Activated CD4-positive, alpha-beta T cell treated with anti-CD3 and anti-CD28 coated beads, Interleukin-2, amount 50 U/mL, for 24 hours (primary cell): ENCODE measurements around the gene ABTB2.
"Not testable (repeated sequence)": the region's sequence is repeated elsewhere in the genome, so short reads cannot be mapped to it uniquely, and the experiment has no call there.

Source experiments
- DNase-seq, 2 donors: peaks; one replicate each; pipeline ENCODE4 v3.0.0-alpha.2; 2020; ENCODE audit warnings: low read depth in 1 of 2, low spot score in 1 of 2

Gene ABTB2

GRCh38 chr11:34218756-34219155, 139.1 kb downstream of the ABTB2 start:
- not testable (repeated sequence) for DNase-seq

- DNase-seq, result no peak
Measured at GRCh38 chr11:34218067-34218466, 139.7 kb downstream of the ABTB2 start.

DNA sequence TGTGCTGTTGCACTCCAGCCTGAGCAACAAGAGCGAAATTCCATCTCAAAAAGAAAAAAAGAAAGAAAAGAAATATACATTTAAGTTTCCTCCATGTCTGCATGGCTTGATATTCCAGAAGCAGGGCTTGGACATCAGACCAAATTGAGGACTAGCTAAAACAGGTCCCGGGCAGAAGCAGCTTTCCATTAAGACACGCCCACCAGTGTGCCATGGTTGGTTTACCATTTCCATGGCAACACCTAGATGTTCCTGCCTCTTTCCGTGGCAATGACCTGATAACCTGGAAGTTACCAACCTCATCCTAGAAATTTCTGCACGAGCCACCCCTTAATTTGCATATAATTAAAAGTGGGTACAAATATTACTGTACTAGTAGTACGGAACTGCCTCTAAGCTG, 141.1 kb downstream of the ABTB2 start:
- no peak for DNase-seq

- no peak for DNase-seq
Measured at GRCh38 chr11:34215806-34216453, 141.9 kb downstream of the ABTB2 start.

GRCh38 chr11:34214961-34215805, 142.6 kb downstream of the ABTB2 start:
- DNase-seq, result peak; percentile 26 to 77

GRCh38 chr11:34213366-34213765, 144.4 kb downstream of the ABTB2 start:
- no peak for DNase-seq

GRCh38 chr11:34212566-34212965, 145.2 kb downstream of the ABTB2 start:
- no peak for DNase-seq

- no peak for DNase-seq
Measured at GRCh38 chr11:34209809-34210208, 148.0 kb downstream of the ABTB2 start.

- DNase-seq, result no peak
Measured at GRCh38 chr11:34208266-34209135, 149.3 kb downstream of the ABTB2 start.

GRCh38 chr11:34207487-34208180, 150.2 kb downstream of the ABTB2 start:
- no peak for DNase-seq

GRCh38 chr11:34206407-34207300, 151.2 kb downstream of the ABTB2 start:
- DNase-seq, result no peak

DNA sequence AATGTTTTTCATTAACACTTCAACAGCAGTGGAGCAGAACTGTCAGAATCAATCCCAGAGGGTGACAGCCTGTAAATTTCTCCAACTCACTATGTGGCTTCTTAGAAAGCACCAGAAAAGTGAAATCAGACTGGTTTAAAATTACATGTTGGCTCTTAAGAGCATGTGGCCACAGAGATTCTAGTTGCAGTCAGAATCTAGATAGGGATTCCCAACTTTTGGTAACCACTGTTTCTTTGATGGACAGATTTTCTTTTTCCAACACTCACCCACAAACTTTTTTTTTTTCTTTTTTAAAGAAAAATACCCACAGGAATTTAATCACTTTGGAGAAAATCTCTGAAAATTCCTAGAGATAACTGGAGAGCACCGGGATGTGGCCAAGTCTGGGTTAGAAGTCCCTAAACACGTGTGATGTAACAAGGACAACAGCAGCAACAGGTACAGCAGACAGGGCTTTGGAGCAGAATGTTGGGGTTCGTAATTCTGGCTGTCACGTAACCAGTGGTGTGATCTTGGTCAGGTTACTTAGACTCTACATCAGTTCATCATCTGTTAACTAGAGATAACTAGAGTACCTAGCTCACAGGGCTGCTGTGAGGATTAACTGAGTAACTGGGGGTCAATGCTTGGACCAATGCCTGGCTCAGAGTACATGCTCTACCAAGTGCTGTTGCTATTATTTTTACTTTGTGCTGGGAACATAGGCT, 152.3 kb downstream of the ABTB2 start:
- no peak for DNase-seq

DNA sequence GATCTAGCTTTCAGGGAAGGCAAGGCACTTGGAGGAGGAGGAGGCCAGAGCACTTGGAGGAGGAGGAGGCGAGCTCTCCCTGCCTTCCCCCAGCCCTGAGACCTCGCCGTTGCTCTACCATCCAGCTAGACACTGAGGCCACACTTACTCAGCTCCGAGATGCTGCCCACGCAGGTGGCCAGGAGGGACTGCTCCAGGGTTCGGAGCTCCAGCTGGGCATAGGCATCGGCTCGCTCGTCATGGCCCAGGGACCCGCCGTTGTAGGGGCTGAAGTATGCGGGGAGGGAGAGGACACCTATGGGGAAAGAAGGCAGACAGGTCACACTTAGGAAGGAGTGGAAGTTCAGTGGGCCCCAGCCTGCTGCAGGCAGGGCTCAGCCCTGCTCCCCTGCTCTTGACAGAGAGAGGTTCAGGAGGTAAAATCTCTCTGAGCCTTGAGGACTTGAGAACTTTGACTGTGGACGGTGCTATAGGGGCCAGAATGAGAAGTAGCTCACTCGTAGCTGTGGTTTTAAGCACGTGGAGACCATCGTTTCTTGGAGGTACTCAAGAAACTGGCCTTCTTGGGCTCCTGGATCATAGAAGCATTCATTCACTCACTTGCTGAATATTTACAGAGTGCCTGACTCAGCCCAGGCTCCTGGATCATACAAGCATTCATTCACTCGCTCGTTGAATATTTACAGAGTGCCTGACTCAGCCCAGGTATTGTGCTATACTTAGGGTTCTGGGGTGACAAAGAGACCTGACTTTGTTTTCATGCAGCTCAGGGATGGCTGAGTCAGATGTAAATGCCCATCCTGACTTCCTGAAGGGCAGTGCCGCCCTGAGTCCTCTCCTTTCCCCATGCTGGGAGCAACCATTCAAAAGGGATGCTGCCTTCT, 153.2 kb downstream of the ABTB2 start:
- no peak for DNase-seq

- no peak for DNase-seq
Measured at GRCh38 chr11:34203377-34203871, 154.4 kb downstream of the ABTB2 start.

GRCh38 chr11:34201129-34201528, 156.7 kb downstream of the ABTB2 start:
- DNase-seq, result no peak

DNA sequence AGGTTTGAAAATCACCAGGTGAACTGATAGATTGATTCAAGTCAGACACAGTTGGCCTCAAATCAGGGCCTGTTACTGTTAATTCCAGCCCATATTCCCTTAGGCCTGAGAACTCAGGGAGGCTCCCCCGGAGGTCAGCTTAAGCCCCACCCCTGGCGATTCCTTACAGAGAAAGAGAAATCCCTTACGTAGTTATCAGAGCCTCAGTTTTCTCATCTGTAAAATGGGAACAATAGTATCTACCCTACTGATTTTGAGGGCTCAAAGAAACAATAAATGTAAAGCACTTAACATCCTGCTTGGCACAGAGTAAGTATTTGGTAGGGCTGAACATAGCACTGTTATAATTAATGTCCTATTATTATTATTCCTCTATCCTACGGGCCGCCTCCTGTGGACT, 158.3 kb downstream of the ABTB2 start:
- no peak for DNase-seq

DNA sequence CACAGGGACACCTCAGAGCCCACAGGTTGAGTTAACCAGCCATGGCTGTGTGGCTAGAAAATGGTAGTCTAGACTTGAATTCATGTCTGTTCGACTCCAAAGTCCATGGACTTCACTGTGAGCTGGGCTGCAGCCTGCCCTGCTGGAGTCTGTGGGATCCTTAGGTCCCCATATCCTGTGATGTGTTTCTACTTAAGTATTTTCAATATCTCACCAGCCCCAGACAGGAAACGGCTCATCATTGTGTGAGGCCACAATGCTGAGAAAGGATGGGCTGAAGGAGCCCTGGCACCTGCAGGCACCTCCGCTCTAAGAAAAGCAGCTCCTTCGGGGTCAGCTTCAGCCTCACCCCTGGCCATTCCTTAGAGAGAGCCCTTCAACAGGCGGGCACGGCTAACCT, 159.3 kb downstream of the ABTB2 start:
- DNase-seq, result no peak

DNA sequence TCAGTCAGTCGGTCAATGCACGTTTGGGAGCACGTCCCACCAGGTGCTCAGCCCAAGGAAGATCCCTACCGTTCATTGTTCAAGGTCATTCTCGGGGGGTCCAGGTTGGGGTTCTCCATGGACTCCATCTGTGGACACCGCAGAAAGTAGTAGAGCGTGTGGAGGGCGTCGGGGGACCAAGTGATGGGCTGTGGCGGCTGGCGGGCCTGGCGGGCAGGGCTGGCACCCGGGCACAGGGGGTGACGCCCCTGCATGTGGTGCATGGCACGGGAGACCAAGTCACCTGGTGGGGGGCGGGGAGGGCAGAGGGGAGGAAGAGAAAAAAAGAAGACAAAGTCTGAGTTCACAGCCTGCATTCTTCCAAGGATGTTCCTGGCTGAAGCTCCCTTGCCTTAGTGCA, 160.6 kb downstream of the ABTB2 start:
- no peak for DNase-seq
